Prostate gland (tissue), 2 donors: Measurements from ENCODE around the gene SPOCK1.

Experiments
- CTCF ChIP-seq, 4 experiments: fragments of 200-600 bp in 2 of 4; fragments of 450-650 bp in 2 of 4; sonication (generic) in 2 of 4; IDR thresholded peaks; 1 replicate in 3 of 4; 2 replicates in 1 of 4; pipeline ENCODE4 v1.5.1; 2016 to 2019; ENCODE audit warnings: antibody characterized with exemption in 4 of 4, mild to moderate bottlenecking in 2 of 4, moderate library complexity in 2 of 4
- POLR2A ChIP-seq: fragments of 450-650 bp; IDR thresholded peaks from one replicate; pipeline ENCODE4 v1.6.1; 2016; ENCODE audit warnings: antibody characterized with exemption, mild to moderate bottlenecking

DNA sequence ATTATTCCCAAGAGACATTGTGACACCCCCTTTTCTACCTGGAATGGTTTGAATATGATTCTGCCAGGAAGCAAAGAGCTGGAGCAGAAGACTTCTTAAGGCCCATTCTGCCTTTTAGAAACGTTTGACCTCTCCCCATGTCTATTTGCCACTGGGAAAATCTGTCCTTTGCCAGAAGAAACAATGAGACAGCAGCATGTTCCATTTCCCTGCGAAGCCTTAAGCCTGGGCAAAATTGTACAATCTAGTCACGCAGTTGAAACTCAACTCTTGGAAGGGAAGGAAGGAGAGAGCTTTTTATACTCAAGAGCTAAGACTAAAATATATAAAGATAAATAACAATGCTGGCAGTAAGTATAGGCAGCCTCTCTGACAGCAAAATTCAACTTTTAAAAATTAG lies 22.1 kb upstream of the SPOCK1 start:
- TF ChIP-seq CTCF (IDR thresholded peaks at IDR 0.05) (no peak), POLR2A (no peak)
